Ovary (tissue), 9 donors: ENCODE data around the gene COL23A1. TPM values are rescaled to one million over a fixed set of nuclear protein-coding genes. Genes with fewer than 3 reads are reported as not detected.
"Not testable (repeated sequence)": the region's sequence is repeated elsewhere in the genome, so short reads cannot be mapped to it uniquely, and the experiment has no call there.

Experiments
- DNase-seq, 5 donors: peaks; one replicate each; pipeline ENCODE4 v3.0.0-alpha.2; 2019 to 2020
- H3K27ac ChIP-seq, 2 donors: fragments of 200-600 bp; one replicate each; pipeline versions ENCODE4 v1.5.1 to v1.8.0; 2019 to 2022
- H3K27me3 ChIP-seq: fragments of 200-600 bp; one replicate; pipeline ENCODE4 v1.8.0; 2022
- H3K36me3 ChIP-seq: fragments of 200-600 bp; sonication (generic); one replicate; pipeline ENCODE4 v1.5.1; 2019
- H3K4me1 ChIP-seq: one replicate; pipeline ENCODE4 v1.8.1; 2013; ENCODE audit warnings: mild to moderate bottlenecking, moderate library complexity; ENCODE audit not compliant: insufficient read depth
- H3K4me3 ChIP-seq: fragments of 200-600 bp; sonication (generic); one replicate; pipeline ENCODE4 v1.5.1; 2017
- H3K9me3 ChIP-seq, 2 donors: fragments of 200-600 bp in 1 of 2; sonication (generic) in 1 of 2; one replicate each; pipeline versions ENCODE4 v1.5.1 to v1.8.1; 2013 to 2019; ENCODE audit warnings: mild to moderate bottlenecking in 1 of 2, moderate library complexity in 1 of 2
- CTCF ChIP-seq, 3 donors: fragments of 450-650 bp in 2 of 3; fragments of 200-600 bp in 1 of 3; IDR thresholded peaks; one replicate each; pipeline versions ENCODE4 v1.5.1 to v1.8.0; 2016 to 2022; ENCODE audit warnings: antibody characterized with exemption in 3 of 3, mild to moderate bottlenecking in 1 of 3
- EP300 ChIP-seq: sonication (generic); formaldehyde crosslinking; IDR thresholded peaks from one replicate; pipeline ENCODE4 v1.6.1; 2017; ENCODE audit warnings: antibody characterized with exemption
- POLR2A ChIP-seq: fragments of 450-650 bp; IDR thresholded peaks from one replicate; pipeline ENCODE4 v1.6.1; 2017; ENCODE audit warnings: antibody characterized with exemption, mild to moderate bottlenecking, moderate library complexity
- WGBS, 3 donors: extraction: QIAGEN DNeasy Blood & Tissue Kit in 1 of 3; methylation state at CpG; one replicate each; pipeline versions ENCODE4 v1.1.5 to v1.1.7; 2013 to 2017; 5-methylcytosine and 5-hydroxymethylcytosine counted together
- intact Hi-C, 4 donors: fragments of 100-400 bp; cut with DNase I; formaldehyde crosslinking; loops; one replicate each; pipeline versions ENCODE4 v1.11.0 to v1.15.1; 2022 to 2023
- polyA plus RNA-seq, 2 donors: library from polyadenylated mRNA; stranded (reverse); fragments of 200-250 nt in 1 of 2; fragments of 350-450 nt in 1 of 2; fragmentation: Illumina TruSeq in 1 of 2; extraction: RNeasy Lipid Tissue Mini Kit (QIAGEN cat#74804) in 1 of 2; gene quantifications; one replicate each; pipeline ENCODE4 v1.2.3, GENCODE V29; 2013 to 2014
- total RNA-seq, 7 donors: library from RNA; depleted of rRNA in 2 of 7; stranded (reverse); fragments of >200 nt in 2 of 7; fragmentation: NEBNext Ultra II Directional in 3 of 7; extraction: Animal tissue kit (Norgen Biotek cat#: 25700) in 3 of 7; gene quantifications; one replicate each; pipeline versions ENCODE4 v1.1.0 to v1.2.4, GENCODE V29; 2016 to 2023
- donor health status: DM: no; HTN: no; CAD: no; lungs with moderate emphysema.
- donor health status: DM: no; HTN: no; CAD: no.
- donor health status: Bipolar disorder and iron deficiency.
- donor health status: DM: yes; HTN: yes; CAD: no.
- donor health status: DM: no; HTN: no; CAD: no.
- donor health status: DM: yes; HTN: yes; CAD: no.

The COL23A1 gene
- total and polyA plus RNA-seq, 9 donors, result 0.13 to 0.92 (median 0.39) TPM; not detected in 1

DNA sequence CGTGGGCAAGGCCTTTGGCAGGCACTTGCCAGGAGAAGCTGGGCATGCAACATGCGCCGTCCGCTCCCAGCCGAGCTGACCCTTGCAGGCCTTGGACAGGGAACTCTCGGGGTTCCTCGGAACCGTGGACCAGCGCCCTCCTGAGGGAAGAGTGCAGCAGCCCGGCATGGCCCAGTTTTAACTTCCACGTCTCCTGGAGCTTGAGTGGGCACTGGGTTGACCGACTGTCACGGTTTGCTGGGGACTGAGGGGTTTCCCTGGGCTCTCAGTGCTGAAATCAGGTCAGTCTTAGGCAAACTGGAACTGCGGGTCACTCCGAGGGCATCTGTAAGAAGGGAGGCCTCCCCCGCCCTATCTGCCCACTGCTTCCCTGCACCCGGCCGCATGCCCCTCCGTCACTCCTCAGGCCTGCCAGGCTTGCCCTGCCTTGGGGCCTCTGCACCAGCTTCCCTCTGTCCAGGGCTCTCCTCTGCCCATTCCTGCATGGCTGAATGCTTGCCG lies 270.6 kb downstream of the COL23A1 start:
- H3K36me3 ChIP-seq, result no peaks in the 10 kb centered on the region
- H3K4me3 ChIP-seq, result no peak overlapping the region
- intact Hi-C loops, result no loop called here
- TF ChIP-seq EP300 (no peak), POLR2A (no peak), CTCF (IDR thresholded peaks at IDR 0.05) (no peak)
- no peaks in the 10 kb centered on the region for H3K4me1 ChIP-seq
- H3K9me3 ChIP-seq, result no peaks in the 10 kb centered on the region
- WGBS, 3 donors, result 94 to 98% (median 97%) methylated on average over 19 to 20 of the region's 20 CpGs
- H3K27me3 ChIP-seq, result no peaks in the 10 kb centered on the region
- DNase-seq, result no peak
- H3K27ac ChIP-seq, result no peak overlapping the region

GRCh38 chr5:178318893-178319292 lies 271.3 kb downstream of the COL23A1 start:
- no peaks in the 10 kb centered on the region for H3K4me1 ChIP-seq
- no peaks in the 10 kb centered on the region for H3K9me3 ChIP-seq
- intact Hi-C loops, result no loop called here
- TF ChIP-seq POLR2A, result no peak
- no peak for TF ChIP-seq CTCF (IDR thresholded peaks at IDR 0.05)
- TF ChIP-seq EP300, result no peak
- H3K36me3 ChIP-seq, result no peaks in the 10 kb centered on the region
- H3K27ac ChIP-seq, result no peak overlapping the region
- no peaks in the 10 kb centered on the region for H3K27me3 ChIP-seq
- 95 to 97% (median 96%) methylated on average over 6 of the region's 6 CpGs for WGBS, 3 donors
- no peak for DNase-seq
- H3K4me3 ChIP-seq, result no peak overlapping the region

GRCh38 chr5:178318382-178318781 lies 271.8 kb downstream of the COL23A1 start:
- Histone ChIP-seq H3K27ac (no peak overlapping the region), H3K4me1 (no peaks in the 10 kb centered on the region), H3K4me3 (no peak overlapping the region), H3K9me3 (no peaks in the 10 kb centered on the region), H3K27me3 (no peaks in the 10 kb centered on the region), H3K36me3 (no peaks in the 10 kb centered on the region)
- intact Hi-C loops, result no loop called here
- TF ChIP-seq CTCF (IDR thresholded peaks at IDR 0.05) (no peak), EP300 (no peak), POLR2A (no peak)
- 95 to 97% (median 97%) methylated on average over 17 of the region's 17 CpGs for WGBS, 3 donors
- no peak for DNase-seq

DNA sequence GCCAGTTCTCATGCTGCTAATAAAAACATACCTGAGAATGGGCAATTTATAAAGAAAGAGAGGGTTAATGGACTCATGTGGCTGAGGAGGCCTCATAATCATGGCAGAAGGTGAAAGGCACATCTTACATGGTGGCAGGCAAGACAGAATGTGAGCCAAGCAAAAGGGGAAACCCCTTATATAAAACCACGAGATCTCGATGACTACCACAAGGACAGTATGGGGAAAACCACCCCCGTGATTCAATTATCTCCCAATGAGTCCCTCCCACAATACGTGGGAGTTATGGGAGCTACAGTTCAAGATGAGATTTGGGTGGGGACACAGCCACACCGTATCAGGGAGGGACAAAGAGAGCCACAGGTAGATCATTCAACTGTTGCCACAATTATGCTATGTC lies 272.5 kb downstream of the COL23A1 start:
- DNase-seq, result not testable (repeated sequence)

GRCh38 chr5:178314961-178315820 lies 275.0 kb downstream of the COL23A1 start:
- TF ChIP-seq EP300 (no peak), CTCF (IDR thresholded peaks at IDR 0.05) (no peak), POLR2A (no peak)
- Histone ChIP-seq H3K27ac (no peak overlapping the region), H3K9me3 (no peaks in the 10 kb centered on the region), H3K4me3 (no peak overlapping the region), H3K36me3 (no peaks in the 10 kb centered on the region), H3K27me3 (no peaks in the 10 kb centered on the region), H3K4me1 (no peaks in the 10 kb centered on the region)
- WGBS, 3 donors, result 88 to 92% (median 88%) methylated on average over 19 of the region's 19 CpGs
- intact Hi-C loops, result loop anchor here in 1 of 4 donors (1.0 kb wide), 1 partner anchor 19 kb away; no protein-coding TSS in a partner anchor
- DNase-seq, result no peak

More for the DNA sequence above, 272.5 kb downstream of the COL23A1 start:
- H3K4me3 ChIP-seq, H3K9me3 ChIP-seq, intact Hi-C loops, H3K36me3 ChIP-seq, H3K4me1 ChIP-seq, H3K27me3 ChIP-seq, H3K27ac ChIP-seq: not testable (repeated sequence)
- WGBS, 3 donors, result 85 to 94% (median 88%) methylated on average over 5 of the region's 5 CpGs
